Measurements from ENCODE around the gene LAMTOR2.

LAMTOR2 gene

GRCh38 chr1:156104065-156104810, 49.7 kb downstream of the LAMTOR2 start:
- peak; percentile 67 to 71 for DNase-seq
- TF ChIP-seq GATA1 (IDR thresholded peaks at IDR 0.05; ENCODE audit: low read depth, low read length) (no peak), POLR2A (IDR thresholded peaks at IDR 0.05; ENCODE audit: low read length) (peak; percentile 66)

- DNase-seq, result peak; percentile 36
- TF ChIP-seq POLR2A (IDR thresholded peaks at IDR 0.05; ENCODE audit: low read length), result no peak
- TF ChIP-seq GATA1 (IDR thresholded peaks at IDR 0.05; ENCODE audit: low read depth, low read length), result no peak
Measured at GRCh38 chr1:156104861-156105832, 50.6 kb downstream of the LAMTOR2 start.

GRCh38 chr1:156106624-156107488, 52.3 kb downstream of the LAMTOR2 start:
- no peak for TF ChIP-seq GATA1 (IDR thresholded peaks at IDR 0.05; ENCODE audit: low read depth, low read length)
- TF ChIP-seq POLR2A (IDR thresholded peaks at IDR 0.05; ENCODE audit: low read length), result no peak
- DNase-seq, result peak; percentile 70 to 76

GRCh38 chr1:156108057-156108456, 53.5 kb downstream of the LAMTOR2 start:
- TF ChIP-seq POLR2A (IDR thresholded peaks at IDR 0.05; ENCODE audit: low read length) (no peak), GATA1 (IDR thresholded peaks at IDR 0.05; ENCODE audit: low read depth, low read length) (no peak)
- no peak for DNase-seq
